Upper lobe of left lung (tissue), 4 donors: ENCODE data around the gene PRCC.

Experiments used
- EP300 ChIP-seq, 4 donors: sonication (generic); formaldehyde crosslinking; IDR thresholded peaks; one replicate each; pipeline ENCODE4 v1.5.1; 2017; ENCODE audit warnings: antibody characterized with exemption in 4 of 4, control low read depth in 2 of 4
- POLR2A ChIP-seq, 4 donors: fragments of 450-650 bp; IDR thresholded peaks; one replicate each; pipeline ENCODE4 v1.5.1; 2016 to 2017; ENCODE audit warnings: antibody characterized with exemption in 4 of 4, mild to moderate bottlenecking in 2 of 4
- POLR2AphosphoS5 ChIP-seq, 2 donors: sonication (generic); formaldehyde crosslinking; IDR thresholded peaks; one replicate each; pipeline ENCODE4 v1.5.1; 2017; ENCODE audit warnings: antibody characterized with exemption in 2 of 2
- TF ChIP-seq, protein P1 (sequence below), 6 experiments: fragments of 450-650 bp in 4 of 6; fragments of 200-600 bp in 2 of 6; sonication (generic) in 2 of 6; IDR thresholded peaks; one replicate each; pipeline ENCODE4 v1.5.1; 2016 to 2019; ENCODE audit warnings: antibody characterized with exemption in 6 of 6

DNA sequence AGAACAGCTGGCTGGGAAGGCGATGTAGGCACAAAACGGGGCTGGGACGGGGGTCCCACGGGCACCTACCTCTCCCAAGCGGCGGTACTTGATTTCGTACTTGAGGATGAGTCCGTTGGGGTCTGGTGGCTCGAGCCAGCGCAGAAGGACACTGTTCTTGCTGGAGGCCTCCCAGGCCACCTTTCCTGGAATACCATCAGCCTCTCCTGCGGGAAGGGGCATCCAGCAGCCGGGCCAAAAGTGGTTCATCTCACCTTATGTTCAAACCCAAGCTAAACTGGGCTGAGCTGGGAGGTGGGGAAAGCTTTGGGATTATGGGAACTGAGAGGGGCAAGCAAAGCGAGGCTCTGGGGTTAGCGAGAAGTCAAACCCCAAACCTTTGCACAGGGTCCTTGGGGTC, 77.3 kb downstream of the PRCC start:
- TF ChIP-seq POLR2AphosphoS5 (IDR thresholded peaks at IDR 0.05), result no peak
- TF ChIP-seq, protein P1, sequence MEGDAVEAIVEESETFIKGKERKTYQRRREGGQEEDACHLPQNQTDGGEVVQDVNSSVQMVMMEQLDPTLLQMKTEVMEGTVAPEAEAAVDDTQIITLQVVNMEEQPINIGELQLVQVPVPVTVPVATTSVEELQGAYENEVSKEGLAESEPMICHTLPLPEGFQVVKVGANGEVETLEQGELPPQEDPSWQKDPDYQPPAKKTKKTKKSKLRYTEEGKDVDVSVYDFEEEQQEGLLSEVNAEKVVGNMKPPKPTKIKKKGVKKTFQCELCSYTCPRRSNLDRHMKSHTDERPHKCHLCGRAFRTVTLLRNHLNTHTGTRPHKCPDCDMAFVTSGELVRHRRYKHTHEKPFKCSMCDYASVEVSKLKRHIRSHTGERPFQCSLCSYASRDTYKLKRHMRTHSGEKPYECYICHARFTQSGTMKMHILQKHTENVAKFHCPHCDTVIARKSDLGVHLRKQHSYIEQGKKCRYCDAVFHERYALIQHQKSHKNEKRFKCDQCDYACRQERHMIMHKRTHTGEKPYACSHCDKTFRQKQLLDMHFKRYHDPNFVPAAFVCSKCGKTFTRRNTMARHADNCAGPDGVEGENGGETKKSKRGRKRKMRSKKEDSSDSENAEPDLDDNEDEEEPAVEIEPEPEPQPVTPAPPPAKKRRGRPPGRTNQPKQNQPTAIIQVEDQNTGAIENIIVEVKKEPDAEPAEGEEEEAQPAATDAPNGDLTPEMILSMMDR (IDR thresholded peaks at IDR 0.05), result no peak
- TF ChIP-seq EP300 (IDR thresholded peaks at IDR 0.05), result no peak
- no peak for TF ChIP-seq POLR2A (IDR thresholded peaks at IDR 0.05)
